ENCODE results near the gene EPOP. TPM values are rescaled to one million over a fixed set of nuclear protein-coding genes. Genes with fewer than 3 reads are reported as not detected.

EPOP gene
- total RNA-seq, 1 experiment from 2014 or later: 12.3 TPM

DNA sequence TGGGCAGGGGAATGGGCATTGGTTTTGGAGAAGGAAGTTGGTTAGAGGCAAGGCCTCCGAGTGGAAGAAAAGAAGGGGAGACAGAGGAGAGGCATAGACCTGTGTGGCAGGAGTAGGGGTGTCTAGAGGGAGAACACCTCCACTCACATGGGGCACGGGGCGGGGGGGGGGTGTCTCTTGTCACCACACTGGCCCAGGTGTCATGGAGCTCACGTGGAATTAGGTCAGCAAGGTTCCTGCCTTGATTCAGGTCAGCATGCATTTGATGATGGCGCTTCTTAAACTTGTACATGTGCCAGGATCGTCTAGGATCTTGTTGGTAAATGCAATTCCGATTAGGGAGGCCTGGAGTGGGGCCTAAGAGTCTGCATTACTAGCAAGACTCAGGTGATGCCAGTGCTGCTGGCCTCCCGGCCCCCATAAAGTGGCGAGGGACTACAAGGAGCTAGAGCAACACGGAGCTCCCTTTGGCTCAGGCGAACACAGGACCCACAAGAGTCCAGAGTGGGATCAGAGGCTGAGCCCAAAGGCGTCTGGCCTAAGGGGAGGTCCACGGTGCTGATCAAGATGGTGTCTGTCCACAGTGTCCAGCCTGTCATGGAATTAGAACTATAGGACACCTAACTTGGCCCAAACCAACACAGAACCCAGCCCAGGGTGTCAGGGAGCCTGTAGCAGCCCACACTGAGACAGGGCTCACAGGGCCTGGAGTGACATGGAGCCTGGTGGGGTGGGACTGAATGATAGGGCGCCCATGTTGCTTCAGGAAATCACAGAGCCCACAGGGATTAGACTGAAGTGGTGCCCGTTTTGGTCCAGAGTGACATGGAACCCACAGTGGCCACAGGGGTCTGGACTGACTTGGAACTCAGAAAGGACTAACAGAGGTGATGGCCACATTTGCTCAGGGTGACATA, 16.7 kb downstream of the EPOP start (continued):
- TF ChIP-seq E2F4 (CRISPR knock-in tag; IDR thresholded peaks at IDR 0.05; ENCODE audit: borderline replicate concordance, low read depth) (no peak), ZNF671 (CRISPR knock-in tag; IDR thresholded peaks at IDR 0.05) (no peak), ELF4 (CRISPR knock-in tag; IDR thresholded peaks at IDR 0.05; ENCODE audit: low read depth) (no peak), IRF2 (CRISPR knock-in tag; IDR thresholded peaks at IDR 0.05; ENCODE audit: borderline replicate concordance, low read depth) (no peak), MXD4 (CRISPR knock-in tag; IDR thresholded peaks at IDR 0.05; ENCODE audit: borderline replicate concordance) (no peak)
- TF ChIP-seq, protein P1, sequence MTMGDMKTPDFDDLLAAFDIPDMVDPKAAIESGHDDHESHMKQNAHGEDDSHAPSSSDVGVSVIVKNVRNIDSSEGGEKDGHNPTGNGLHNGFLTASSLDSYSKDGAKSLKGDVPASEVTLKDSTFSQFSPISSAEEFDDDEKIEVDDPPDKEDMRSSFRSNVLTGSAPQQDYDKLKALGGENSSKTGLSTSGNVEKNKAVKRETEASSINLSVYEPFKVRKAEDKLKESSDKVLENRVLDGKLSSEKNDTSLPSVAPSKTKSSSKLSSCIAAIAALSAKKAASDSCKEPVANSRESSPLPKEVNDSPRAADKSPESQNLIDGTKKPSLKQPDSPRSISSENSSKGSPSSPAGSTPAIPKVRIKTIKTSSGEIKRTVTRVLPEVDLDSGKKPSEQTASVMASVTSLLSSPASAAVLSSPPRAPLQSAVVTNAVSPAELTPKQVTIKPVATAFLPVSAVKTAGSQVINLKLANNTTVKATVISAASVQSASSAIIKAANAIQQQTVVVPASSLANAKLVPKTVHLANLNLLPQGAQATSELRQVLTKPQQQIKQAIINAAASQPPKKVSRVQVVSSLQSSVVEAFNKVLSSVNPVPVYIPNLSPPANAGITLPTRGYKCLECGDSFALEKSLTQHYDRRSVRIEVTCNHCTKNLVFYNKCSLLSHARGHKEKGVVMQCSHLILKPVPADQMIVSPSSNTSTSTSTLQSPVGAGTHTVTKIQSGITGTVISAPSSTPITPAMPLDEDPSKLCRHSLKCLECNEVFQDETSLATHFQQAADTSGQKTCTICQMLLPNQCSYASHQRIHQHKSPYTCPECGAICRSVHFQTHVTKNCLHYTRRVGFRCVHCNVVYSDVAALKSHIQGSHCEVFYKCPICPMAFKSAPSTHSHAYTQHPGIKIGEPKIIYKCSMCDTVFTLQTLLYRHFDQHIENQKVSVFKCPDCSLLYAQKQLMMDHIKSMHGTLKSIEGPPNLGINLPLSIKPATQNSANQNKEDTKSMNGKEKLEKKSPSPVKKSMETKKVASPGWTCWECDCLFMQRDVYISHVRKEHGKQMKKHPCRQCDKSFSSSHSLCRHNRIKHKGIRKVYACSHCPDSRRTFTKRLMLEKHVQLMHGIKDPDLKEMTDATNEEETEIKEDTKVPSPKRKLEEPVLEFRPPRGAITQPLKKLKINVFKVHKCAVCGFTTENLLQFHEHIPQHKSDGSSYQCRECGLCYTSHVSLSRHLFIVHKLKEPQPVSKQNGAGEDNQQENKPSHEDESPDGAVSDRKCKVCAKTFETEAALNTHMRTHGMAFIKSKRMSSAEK (CRISPR knock-in tag; IDR thresholded peaks at IDR 0.05; ENCODE audit: borderline replicate concordance): no peak

- Mint-ChIP-seq H3K9me3 (no peaks in the 10 kb centered on the region), H3K27me3 (ENCODE audit: low read depth) (peaks cover 30% of the 10 kb centered on the region), H3K36me3 (no peaks in the 10 kb centered on the region), H3K4me1 (peaks cover 34% of the 10 kb centered on the region), H3K4me3 (no peak overlapping the region), H3K27ac (no peak overlapping the region)
- TF ChIP-seq IRF2 (CRISPR knock-in tag; IDR thresholded peaks at IDR 0.05; ENCODE audit: borderline replicate concordance, low read depth) (no peak), GABPB1 (CRISPR knock-in tag; IDR thresholded peaks at IDR 0.05) (peak; percentile 81)
- ChIA-PET CTCF (interaction anchor here (0.7 to 28.2 kb wide), 6 partner anchors 10 to 99 kb away, joined by 3 to 727 read pairs (median 8); partner anchors contain the start of gene SRCIN1), POLR2A (no interaction called here)
- DNase-seq (ENCODE audit: low spot score) (no peak), ATAC-seq (no peak)
Observed at GRCh38 chr17:38656959-38657823, 17.6 kb downstream of the EPOP start.

DNA sequence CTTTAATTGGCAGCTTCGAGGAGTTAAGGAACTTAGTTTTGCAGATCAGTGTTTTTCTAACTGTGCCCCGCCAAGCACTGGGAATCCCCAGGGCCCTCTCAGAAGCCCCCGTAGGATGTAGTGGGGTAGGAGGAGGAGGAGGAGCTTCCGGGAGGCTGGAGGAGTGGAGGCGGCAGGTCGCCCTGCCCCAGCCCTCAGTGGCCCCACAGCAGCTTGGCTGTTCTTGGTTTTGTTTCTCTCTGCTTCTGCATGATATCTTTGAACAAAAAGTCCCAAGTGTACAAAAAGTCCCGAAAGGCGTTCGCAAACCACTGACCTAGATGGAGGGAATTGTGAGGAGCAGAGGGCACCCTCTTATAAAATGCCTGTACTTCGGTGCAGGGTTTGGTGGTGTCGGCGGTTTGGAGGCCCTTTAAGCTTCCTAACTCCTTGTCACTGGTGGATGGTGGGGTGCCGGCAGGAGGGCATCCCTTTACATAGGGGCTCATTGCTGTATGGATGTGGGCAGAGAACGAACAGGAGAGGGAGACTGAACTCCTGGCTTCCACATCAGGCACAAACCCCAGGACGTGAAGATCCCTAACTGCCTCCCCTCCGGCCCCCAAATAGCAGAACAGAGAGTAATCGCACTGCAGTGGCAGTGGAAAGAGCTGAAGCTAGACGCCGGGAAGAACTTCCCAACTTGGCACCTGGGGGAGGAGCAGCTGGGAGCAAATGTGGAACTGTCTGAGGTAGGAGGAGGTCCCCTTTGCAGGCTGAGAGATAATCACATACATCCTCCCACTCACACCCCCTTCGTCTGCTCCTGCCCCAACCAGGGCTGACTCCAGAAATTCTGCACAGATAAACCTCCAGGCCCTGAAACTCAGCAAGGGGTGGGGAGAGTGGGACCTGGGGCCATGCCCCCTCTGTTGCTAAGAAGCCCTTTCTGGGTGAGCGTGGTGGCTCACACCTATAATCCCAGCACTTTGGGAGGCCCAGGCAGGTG, 20.1 kb downstream of the EPOP start:
- peaks cover 25% of the 10 kb centered on the region for H3K27me3 Mint-ChIP-seq (ENCODE audit: low read depth)
- H3K36me3 Mint-ChIP-seq: no peaks in the 10 kb centered on the region
- no peak overlapping the region for H3K4me3 Mint-ChIP-seq
- H3K27ac Mint-ChIP-seq: no peak overlapping the region
- H3K9me3 Mint-ChIP-seq: no peaks in the 10 kb centered on the region
- H3K4me1 Mint-ChIP-seq: peaks cover 30% of the 10 kb centered on the region
- CTCF ChIA-PET: interaction anchor here (0.5 to 28.2 kb wide), 8 partner anchors 8 to 114 kb away, joined by 3 to 727 read pairs (median 3); partner anchors contain the start of gene SRCIN1
- ATAC-seq (peak; percentile 65), DNase-seq (ENCODE audit: low spot score) (peak; percentile 10)
- POLR2A ChIA-PET: no interaction called here
- TF ChIP-seq ZNF263 (CRISPR knock-in tag; IDR thresholded peaks at IDR 0.05; ENCODE audit: low read depth): no peak
- no peak for TF ChIP-seq ZNF232 (CRISPR knock-in tag; IDR thresholded peaks at IDR 0.05)
- TF ChIP-seq, protein P2, sequence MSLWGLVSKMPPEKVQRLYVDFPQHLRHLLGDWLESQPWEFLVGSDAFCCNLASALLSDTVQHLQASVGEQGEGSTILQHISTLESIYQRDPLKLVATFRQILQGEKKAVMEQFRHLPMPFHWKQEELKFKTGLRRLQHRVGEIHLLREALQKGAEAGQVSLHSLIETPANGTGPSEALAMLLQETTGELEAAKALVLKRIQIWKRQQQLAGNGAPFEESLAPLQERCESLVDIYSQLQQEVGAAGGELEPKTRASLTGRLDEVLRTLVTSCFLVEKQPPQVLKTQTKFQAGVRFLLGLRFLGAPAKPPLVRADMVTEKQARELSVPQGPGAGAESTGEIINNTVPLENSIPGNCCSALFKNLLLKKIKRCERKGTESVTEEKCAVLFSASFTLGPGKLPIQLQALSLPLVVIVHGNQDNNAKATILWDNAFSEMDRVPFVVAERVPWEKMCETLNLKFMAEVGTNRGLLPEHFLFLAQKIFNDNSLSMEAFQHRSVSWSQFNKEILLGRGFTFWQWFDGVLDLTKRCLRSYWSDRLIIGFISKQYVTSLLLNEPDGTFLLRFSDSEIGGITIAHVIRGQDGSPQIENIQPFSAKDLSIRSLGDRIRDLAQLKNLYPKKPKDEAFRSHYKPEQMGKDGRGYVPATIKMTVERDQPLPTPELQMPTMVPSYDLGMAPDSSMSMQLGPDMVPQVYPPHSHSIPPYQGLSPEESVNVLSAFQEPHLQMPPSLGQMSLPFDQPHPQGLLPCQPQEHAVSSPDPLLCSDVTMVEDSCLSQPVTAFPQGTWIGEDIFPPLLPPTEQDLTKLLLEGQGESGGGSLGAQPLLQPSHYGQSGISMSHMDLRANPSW (CRISPR knock-in tag; conservative IDR thresholded peaks at IDR 0.05; ENCODE audit: low read depth): no peak
- no peak for TF ChIP-seq SP1 (CRISPR knock-in tag; conservative IDR thresholded peaks at IDR 0.05)
- TF ChIP-seq JAZF1 (CRISPR knock-in tag; IDR thresholded peaks at IDR 0.05): no peak
- TF ChIP-seq SOX15 (CRISPR knock-in tag; IDR thresholded peaks at IDR 0.05): no peak
- TF ChIP-seq, protein P3, sequence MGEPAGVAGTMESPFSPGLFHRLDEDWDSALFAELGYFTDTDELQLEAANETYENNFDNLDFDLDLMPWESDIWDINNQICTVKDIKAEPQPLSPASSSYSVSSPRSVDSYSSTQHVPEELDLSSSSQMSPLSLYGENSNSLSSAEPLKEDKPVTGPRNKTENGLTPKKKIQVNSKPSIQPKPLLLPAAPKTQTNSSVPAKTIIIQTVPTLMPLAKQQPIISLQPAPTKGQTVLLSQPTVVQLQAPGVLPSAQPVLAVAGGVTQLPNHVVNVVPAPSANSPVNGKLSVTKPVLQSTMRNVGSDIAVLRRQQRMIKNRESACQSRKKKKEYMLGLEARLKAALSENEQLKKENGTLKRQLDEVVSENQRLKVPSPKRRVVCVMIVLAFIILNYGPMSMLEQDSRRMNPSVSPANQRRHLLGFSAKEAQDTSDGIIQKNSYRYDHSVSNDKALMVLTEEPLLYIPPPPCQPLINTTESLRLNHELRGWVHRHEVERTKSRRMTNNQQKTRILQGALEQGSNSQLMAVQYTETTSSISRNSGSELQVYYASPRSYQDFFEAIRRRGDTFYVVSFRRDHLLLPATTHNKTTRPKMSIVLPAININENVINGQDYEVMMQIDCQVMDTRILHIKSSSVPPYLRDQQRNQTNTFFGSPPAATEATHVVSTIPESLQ (CRISPR knock-in tag; IDR thresholded peaks at IDR 0.05): no peak
- TF ChIP-seq, protein P4, sequence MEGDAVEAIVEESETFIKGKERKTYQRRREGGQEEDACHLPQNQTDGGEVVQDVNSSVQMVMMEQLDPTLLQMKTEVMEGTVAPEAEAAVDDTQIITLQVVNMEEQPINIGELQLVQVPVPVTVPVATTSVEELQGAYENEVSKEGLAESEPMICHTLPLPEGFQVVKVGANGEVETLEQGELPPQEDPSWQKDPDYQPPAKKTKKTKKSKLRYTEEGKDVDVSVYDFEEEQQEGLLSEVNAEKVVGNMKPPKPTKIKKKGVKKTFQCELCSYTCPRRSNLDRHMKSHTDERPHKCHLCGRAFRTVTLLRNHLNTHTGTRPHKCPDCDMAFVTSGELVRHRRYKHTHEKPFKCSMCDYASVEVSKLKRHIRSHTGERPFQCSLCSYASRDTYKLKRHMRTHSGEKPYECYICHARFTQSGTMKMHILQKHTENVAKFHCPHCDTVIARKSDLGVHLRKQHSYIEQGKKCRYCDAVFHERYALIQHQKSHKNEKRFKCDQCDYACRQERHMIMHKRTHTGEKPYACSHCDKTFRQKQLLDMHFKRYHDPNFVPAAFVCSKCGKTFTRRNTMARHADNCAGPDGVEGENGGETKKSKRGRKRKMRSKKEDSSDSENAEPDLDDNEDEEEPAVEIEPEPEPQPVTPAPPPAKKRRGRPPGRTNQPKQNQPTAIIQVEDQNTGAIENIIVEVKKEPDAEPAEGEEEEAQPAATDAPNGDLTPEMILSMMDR (IDR thresholded peaks at IDR 0.05): no peak
